AG10803 (cell line): Measurements from ENCODE around the gene KCNS1.
"Not testable (repeated sequence)": the region's sequence is repeated elsewhere in the genome, so short reads cannot be mapped to it uniquely, and the experiment has no call there.

Source experiments
- DNase-seq: peaks from one replicate; pipeline ENCODE4 v3.0.0; 2010; ENCODE audit warnings: low read depth
- H3K4me3 ChIP-seq: 2 replicates; pipeline ENCODE4 v1.5.1; 2011; ENCODE audit warnings: mild to moderate bottlenecking, low read length, control low read depth
- TF ChIP-seq, protein P1 (sequence below): conservative IDR thresholded peaks from 2 replicates; pipeline ENCODE4 v1.5.1; 2011; ENCODE audit warnings: mild to moderate bottlenecking, low read length, control low read depth, inconsistent platforms

Gene KCNS1

GRCh38 chr20:45066372-45066771 is 34.6 kb downstream of the KCNS1 start:
- no peak overlapping the region for H3K4me3 ChIP-seq
- TF ChIP-seq, protein P1, sequence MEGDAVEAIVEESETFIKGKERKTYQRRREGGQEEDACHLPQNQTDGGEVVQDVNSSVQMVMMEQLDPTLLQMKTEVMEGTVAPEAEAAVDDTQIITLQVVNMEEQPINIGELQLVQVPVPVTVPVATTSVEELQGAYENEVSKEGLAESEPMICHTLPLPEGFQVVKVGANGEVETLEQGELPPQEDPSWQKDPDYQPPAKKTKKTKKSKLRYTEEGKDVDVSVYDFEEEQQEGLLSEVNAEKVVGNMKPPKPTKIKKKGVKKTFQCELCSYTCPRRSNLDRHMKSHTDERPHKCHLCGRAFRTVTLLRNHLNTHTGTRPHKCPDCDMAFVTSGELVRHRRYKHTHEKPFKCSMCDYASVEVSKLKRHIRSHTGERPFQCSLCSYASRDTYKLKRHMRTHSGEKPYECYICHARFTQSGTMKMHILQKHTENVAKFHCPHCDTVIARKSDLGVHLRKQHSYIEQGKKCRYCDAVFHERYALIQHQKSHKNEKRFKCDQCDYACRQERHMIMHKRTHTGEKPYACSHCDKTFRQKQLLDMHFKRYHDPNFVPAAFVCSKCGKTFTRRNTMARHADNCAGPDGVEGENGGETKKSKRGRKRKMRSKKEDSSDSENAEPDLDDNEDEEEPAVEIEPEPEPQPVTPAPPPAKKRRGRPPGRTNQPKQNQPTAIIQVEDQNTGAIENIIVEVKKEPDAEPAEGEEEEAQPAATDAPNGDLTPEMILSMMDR, result no peak
- DNase-seq, result no peak

GRCh38 chr20:45064812-45065211 is 36.1 kb downstream of the KCNS1 start:
- no peak for DNase-seq
- TF ChIP-seq, protein P1, result no peak
- H3K4me3 ChIP-seq, result no peak overlapping the region

- DNase-seq, H3K4me3 ChIP-seq: not testable (repeated sequence)
Observed at GRCh38 chr20:45063107-45063506, 37.8 kb downstream of the KCNS1 start.

DNA sequence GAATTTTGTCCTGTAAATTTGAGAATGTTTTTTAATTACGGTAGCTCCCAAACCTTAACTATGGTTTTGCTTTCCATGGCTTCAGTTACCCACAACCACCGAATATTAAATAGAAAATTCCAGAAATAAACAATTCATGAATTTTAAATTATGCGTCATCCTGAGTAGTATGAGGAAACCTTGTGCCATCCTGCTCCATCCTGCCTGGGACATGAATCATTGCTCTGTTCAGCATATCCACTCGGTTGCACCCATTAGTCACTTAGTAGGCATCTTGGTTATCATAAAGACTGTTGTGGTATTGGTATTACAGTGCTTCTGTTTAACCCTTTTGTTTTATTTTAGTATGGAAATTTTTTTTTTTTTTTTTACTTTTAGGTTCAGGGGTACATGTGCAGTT is 39.7 kb downstream of the KCNS1 start:
- H3K4me3 ChIP-seq, result no peak overlapping the region
- DNase-seq, result peak; percentile 89
- TF ChIP-seq, protein P1, result no peak

DNA sequence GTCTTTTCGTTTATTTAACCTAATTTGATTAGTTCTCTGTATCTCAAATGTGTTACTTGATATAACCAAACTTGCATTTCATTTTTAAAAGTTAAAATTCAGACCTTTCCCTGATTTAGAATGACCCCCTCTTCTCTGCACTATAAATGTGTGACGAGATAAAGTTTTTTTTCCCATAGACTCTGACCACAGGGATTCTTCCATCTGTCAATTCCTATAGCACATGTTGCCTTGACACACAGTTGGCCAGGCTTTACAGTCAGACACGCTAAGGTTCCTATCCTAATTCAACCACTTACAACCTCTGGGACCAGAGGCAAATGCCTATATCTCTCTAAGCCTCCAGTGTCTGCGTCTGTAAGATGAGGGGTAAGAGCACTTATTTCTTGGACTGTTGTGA is 40.6 kb downstream of the KCNS1 start:
- no peak overlapping the region for H3K4me3 ChIP-seq
- TF ChIP-seq, protein P1, result no peak
- no peak for DNase-seq

- no peak overlapping the region for H3K4me3 ChIP-seq
- DNase-seq, result no peak
- TF ChIP-seq, protein P1, result no peak
Observed at GRCh38 chr20:45059022-45059728, 41.8 kb downstream of the KCNS1 start.

DNA sequence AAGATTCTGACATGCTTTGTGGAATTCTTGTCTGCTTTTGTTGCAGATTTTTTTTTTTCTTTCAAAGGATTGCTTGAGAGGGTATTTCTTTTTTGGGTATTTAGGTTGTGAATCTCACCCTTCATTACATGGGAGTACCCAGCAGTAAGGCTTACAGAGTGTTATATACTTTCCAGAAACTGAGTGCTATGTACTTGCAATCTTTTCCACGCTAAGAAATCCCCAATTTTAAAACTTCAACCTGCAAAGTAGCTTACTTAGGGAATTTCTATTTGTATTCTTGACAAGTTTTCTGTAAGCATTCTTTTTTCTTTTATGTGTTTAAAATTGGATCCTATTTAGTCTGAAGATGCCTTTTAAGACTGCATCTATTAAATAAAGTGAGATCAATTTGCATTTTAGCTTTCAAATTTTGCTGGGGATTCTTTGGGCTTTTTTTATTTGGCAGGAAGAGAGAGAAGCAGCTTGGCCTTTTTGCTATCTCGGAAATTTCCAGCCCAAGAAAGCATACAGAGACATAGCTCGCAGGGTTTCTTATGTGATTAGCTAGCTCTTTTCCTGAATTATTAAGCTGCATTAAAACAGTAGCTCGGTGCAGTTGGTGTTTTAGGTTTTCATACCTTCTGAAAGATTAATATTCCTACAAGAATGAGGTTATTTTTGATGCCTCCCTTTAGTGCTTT is 42.6 kb downstream of the KCNS1 start:
- no peak for DNase-seq
- TF ChIP-seq, protein P1, result no peak
- H3K4me3 ChIP-seq, result no peak overlapping the region
